HUDEP-2 (cell line): Measurements from ENCODE around the gene KRTAP10-1.

Source experiments
- DNase-seq, 76 experiments: peaks; one replicate each; lab custom pipeline; 2025; ENCODE audit not compliant: unreplicated experiment in 76 of 76; lab: John Stamatoyannopoulos, UW

The KRTAP10-1 gene

DNA sequence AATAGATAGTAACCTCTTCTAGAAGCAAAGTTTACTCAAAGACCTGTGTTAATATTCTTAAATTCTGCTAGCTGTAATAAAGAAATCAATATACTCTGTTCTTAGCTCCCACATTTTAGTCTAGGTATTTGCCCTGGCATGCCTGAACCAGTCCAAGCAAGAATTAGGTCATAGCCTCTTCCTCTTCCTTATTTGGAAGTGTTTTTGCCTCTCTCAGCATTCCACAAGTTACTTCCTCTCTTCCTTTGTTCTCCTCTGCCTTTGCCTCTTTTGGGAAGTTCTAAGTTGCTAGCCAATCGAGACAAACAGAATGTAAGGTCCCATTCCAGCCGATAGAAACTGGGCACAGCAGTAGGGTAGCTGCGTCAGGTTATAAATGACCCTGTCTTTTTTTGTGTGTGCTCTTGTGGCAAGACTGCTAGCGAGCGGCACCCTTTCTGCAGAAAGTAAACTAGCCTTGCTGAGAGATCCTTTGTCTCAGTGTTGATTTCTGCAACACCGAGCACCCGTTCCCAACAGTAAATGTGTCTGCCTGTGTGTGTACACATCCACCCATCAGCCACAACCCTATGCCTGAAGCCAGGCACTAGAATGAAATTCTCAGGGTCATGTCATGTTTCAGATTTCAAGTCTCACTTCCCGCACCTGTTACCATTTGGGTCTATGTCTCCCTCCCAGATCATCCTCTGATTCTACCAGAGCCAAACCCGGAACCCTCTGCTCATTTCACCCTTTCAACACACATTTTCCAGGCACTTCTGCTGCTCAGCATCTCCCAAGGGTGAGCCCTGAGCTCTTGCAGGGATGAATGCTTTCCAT lies 47.2 kb downstream of the KRTAP10-1 start:
- DNase-seq, result no peak

DNA sequence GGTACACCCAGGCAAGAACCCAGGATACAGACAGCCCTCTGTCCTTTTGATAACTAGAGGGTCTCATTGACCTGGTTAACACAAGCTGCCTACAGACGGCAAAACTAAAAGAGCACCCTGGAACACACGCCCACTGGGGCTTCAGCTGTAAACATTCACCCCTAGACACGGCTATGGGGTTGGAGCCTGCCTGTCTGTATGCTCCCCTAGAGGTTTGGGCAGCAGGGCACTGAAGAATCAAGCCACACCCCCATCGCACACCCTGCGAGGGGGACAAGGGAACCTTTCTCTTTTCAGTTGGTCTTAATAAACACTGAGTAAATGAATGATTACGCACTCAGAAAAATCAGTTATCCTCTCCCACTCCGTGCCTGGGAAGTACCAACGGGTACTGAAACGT lies 49.2 kb downstream of the KRTAP10-1 start:
- DNase-seq, result no peak

DNA sequence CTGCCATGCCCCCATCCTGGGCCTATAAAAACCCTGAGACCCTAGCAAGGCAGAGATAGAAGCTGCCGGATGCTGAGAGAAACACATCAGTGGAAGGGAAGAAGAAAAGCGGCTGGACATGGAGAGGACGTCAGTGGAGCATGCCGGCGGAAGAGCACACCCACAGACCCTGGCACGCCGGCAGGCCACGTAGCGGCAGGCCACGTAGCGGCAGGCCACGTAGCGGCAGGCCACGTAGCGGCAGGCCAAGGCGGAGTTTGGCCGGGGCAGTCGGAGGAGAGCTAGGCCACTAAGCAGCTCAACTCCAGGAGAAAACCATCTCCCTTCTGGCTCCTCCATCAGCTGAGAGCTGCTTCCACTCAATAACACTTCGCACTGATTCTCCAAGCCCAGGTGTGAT lies 49.6 kb downstream of the KRTAP10-1 start:
- no peak for DNase-seq

DNA sequence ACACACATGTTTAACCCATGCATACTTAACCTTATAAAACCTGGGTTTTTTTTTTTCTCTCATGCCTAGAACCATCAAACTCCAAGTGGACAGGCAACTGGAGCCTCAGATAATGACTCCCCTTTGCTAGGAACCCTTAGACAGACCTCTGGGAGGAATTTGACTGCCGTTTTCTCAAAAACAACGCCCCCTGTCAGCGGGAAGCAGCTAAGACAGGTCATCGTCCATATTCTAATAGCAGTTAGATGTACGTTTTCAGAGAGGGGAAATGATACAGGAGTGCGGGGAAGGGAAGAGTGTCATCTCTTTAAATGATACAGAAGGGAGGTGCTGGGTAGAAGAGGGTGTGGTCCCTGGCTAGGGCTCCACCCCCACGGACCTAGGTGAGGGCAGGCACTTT lies 50.0 kb downstream of the KRTAP10-1 start:
- DNase-seq, result peak in 1 of 76 experiments; percentile 12
